Hematopoietic multipotent progenitor cell (in vitro differentiated cells): Measurements from ENCODE around the gene JAZF1. TPM values are rescaled to one million over a fixed set of nuclear protein-coding genes. Genes with fewer than 3 reads are reported as not detected.

ENCODE experiments used
- DNase-seq, 3 donors: peaks; one replicate each; pipeline ENCODE4 v3.0.0-alpha.2; 2011 to 2015; ENCODE audit warnings: low read depth in 2 of 3, low spot score in 2 of 3
- total RNA-seq: library from RNA; depleted of rRNA; stranded (reverse); fragments of >200 nt; gene quantifications from one replicate; pipeline ENCODE4 v1.2.3, GENCODE V29; 2012

Gene JAZF1
- total RNA-seq, 1 donor, result 0.54 TPM

DNA sequence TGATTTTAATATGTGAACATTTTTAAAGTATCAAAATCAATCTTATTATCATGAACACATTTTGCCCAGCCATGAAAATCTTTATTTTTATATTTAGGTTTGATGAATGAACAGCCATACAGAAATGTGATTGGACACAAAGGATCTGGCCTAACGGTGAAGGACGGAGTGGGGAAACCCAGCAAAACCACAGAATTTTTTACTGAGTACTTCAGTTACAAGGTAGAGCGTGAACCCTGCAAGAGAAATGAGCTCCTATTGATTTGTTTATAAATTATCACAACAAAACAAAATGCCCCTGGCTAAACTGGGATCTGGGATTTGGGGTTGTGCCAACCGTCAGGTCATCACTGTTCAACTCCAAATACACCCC, 118.8 kb downstream of the JAZF1 start:
- DNase-seq, result no peak

DNA sequence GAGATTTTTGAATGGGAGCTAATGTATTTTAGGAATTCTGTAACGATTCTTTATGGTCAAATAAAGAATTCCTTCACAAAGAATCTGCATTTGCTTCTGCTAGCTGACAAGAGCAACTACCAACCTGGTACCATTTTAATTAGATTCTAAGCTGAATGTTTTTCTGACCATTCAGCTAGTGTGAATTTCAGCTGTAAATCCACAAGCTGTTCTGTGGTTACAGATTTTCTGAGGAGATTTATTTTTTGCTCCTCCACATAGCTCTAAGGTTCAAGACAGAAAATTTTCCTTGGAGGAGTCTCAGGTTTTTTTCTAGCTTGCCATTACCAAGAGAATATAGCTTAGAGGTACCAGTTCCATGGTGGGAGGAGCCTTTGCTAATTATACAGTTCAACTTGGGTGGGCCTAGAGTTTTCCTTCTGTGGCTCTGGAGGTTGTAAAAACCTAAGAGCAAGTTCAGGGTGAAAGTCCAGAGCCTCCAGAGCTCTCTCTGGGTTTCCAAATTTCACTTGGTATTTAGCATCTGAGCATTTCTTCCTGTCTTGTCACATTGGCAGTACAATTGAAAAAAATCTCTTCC, 120.1 kb downstream of the JAZF1 start:
- no peak for DNase-seq

DNA sequence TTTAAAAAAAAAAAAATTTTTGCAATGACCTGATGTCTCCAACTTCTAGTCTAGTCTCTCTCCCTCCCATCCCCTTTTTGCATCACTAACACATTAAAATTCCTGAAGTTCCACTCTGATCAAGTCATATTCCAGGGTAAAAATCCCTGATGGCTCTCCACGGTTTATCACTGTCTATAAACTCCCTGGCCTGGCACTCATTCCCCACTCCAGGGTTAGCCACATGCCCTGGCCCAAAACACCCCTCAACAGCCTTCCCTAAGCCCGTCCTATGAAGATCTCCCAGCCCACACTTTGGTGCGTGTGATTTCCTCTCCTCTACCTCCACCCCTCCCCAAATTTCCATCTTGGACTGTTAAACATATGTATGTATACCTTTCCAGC, 125.4 kb downstream of the JAZF1 start:
- no peak for DNase-seq

DNA sequence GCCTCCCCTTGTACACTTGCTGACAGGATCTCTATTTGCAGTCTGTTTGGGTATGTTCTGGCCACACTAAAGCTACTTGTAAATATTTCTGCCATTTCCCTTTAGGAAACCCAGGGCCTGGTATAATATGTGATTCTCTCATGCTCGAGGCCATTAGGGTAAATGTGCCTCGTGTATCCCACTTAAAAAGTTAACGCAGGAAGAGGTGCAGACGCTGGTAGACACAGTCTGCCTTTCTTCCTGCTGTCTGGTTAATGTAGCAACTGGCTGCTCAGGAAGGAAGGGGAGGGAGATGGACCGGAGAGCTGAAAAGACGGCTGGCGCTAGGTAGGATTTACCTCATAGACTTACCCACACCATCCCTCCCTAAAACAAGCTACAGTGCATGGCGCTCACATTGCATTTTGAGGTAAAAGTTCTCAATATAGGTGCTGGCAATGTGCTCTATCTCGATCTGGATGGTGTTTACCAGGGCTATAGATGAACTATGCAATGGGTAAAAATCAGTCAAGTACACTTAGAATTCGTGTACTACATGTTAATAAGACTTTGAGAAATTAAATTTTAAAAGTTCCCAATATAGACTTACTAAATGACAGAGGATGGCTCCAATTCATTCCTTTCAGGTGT, 125.9 kb downstream of the JAZF1 start:
- DNase-seq, result no peak

DNA sequence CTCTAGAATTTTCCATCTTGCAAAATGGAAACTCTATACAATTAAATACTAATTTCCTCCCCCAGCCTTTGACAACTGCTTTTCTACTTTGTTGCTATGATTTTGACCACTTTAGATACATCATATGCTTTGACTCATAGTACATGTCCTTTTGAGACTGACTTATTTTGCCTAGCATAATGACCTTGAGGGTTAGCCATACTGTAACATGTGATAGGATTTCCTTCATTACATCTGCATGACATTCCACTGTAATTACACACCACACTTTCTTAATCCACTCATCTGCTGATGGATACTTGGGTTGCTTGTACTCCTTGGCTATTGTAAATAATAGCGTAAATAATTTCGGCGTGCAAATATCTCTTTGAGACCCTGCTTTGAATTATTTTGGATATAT, 127.7 kb downstream of the JAZF1 start:
- DNase-seq, result no peak

DNA sequence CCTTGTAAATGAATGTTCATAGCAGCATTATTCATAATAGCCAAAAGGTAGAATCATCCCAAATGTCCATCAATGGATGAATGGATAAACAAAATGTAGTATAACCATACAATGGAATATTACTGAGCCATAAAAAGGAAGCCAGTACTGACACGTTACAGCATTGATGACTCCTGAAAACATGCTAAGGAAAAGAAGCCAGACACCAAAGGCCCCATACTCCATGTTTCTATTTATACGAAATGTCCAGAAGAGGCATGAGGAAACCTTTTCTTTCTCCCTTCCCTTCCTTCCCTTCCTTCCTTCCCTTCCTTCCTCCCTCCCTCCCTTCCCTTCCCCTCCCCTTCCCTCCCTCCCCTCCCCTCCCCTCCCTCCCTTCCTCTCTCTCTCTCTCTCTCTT, 131.9 kb downstream of the JAZF1 start:
- DNase-seq, result no peak

DNA sequence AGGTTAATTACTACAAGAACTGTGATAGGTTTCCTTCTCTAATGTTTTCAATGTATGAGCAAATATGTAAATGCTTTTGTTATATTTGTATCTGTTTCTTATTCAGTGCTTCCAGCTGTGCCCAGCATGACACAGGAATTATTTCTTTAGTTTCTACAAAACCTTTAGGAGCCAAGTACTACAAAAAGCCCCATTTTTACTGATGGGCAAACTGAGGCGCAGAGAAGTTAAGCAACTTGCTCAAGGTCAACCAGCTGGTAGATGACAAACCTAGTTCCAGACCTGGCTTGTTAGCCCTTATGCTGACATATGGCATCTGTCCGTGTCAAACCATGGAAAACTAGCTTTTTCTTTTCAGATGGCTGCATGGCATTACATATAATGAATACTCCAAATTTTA, 134.6 kb downstream of the JAZF1 start:
- DNase-seq, result no peak

DNA sequence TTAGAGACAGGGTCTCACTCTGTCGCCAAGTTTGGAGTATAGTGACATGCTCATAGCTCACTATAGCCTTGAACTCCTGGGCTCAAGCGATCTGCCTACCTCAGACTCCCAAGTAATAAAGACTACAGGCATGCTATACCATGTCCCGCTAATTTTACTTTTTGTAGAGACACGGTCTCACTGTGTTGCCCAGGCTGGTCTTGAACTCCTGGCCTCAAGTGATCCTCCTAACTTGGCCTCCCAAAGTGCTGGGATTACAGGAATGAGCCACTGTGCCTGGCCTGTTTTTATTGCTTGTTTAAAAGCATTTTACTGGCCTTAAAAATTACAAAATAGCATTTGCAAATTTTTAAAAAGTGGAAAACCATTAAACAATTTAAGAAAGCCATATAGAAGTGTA, 135.0 kb downstream of the JAZF1 start:
- DNase-seq, result no peak

DNA sequence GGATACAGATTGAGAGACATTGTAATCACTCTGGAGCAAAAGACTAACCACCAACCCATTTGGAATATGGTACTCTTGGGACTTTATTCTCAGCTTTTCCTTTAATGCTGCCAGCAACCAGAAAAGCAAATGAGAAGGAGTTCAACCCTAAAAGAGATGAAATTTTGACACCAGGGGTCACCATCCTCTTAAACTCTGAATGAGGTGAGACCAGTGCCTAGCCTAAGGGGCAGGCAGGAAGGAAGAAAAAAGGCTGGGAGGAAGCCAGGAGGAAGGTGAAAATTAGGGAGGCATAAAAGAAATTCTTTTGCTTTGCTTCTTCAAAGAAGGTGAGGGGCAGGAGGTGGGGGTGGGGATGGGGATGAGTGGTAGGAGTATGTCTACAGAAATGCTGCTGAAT, 135.8 kb downstream of the JAZF1 start:
- DNase-seq, result no peak

DNA sequence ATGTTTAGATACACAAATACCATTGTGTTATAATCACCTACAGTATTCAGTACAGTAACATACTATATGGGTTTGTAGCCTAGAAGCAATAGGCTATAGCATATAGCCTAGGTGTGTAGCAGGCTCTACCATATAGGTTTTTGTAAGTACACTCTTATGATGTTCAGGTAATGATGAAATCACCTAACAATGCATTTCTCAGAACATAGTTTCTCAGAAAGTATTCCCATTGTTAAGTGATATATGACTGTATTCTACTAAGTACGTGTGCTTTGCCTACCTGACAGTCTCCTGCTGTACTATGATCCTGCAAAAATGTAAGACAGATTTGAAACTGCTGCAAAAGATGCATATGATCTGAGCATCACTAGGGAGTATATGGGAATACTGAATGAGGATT, 137.9 kb downstream of the JAZF1 start:
- DNase-seq, result no peak

DNA sequence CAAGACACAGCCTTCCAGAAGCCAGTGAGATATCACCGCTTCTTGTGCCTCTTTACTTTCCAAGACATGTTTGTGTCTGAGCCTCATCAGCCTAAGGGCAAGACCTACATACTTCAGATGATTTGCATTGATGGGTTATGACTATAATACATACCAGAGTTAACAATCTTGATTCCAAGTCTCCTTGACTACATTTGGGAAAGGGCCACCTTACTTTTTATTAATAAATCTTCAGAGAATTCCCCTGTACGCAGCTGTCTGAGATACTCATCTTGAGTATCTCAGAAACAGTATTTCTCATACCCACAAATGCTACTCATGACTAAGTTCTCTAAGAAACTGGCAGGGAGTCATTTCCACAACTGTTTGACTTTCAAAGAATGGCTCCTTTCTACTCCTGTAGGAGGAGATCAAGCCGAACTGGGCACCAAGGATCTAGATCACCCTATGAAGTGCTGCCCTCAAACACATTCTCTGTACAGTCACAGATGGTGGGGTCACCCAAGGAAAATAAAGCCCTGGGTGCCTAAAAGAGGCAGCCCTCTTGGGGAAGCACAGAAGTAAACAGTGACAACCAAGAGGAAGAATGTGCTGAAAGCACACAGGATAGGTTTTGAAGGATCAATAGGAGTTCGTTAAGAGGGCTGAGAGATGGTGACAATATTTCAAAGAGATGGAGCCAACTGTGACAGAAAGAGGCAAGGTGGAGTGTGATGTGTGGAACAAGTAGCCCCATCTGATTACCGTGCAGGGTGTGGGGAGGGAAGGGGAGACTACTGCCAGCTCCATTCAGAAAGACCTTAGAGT, 138.9 kb downstream of the JAZF1 start:
- DNase-seq, result no peak

DNA sequence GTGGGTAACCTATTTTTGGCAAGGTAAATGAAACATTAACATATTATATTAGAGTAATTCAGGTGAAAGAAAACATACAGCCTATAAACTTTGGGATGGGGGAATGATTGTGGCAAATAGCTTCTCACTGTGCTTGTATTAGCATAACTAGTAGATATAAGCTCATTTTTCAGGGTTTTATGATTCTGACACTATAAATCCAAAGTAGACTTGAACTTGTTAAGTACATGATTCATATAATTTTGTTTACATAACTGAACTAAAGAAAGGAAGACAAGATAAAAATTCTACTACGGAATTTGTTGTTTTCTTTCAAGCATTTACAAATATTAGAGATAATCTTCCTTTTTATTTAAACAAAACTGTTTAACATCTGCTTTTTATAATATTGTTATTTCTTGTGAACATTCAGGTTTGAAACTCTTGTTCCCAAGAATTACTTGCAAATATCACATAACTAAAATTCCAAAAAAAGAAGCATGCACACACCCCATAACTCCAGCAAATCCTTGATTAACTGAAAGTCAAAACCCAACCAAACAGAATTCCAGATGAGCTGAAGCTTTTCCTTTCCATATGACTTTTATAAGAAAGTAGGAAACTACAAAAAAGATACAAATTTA, 142.3 kb downstream of the JAZF1 start:
- no peak for DNase-seq

DNA sequence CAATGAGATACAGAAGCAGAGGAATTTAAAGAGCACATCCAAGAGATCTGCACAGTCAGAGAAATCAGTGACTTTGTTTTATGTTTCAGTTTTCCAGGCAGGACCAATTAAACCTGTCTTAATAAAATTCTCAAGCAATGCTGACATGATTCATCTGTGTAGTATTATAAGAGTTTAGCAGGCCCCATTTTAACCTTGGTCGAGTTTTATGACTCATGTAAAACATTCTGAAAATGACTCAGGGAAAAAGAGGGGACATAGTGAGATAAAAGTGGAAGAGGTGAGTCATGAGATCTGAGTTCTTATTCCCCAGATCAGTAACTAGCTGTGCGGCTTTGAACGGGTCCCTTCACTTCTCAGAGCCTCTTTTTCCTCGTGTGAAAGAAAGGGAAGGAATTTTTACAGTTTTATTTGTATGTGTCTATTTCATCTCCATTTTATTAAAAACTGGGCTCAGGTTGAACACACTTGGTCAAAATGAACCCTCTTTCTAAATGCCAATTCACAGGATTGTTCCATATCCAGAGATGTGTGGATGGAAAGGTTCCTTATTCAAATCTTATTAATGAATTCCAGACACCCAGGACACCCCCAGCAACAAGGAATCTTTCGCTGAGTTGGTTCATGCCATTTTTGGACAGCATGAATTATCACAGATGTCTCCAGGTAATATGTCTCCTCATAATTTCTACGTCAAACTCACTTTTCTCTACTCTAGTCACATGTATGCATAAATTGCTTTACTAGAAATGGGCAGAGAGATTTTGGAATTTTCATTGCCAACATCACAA, 143.2 kb downstream of the JAZF1 start:
- DNase-seq, result peak in 2 of 3 donors; percentile 33 to 67

DNA sequence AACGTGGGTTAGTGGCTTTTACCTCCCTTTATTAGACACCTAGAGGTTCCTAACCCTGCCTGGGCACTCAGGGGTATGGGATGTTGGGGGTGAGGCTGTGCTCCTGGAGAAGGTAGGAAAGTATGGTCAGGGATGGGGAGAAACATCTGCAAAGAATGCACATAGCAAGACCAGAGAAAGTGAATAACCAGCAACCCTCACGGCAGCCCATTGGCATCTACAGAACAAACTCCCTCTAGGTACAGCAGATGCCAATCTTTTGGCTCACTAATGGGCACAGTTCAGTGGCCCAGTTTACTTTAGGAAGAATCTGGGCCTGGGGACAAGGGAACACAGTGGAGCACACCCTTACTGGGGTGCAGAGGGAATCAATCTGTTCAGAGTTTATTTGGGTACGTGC, 143.9 kb downstream of the JAZF1 start:
- DNase-seq, result no peak

DNA sequence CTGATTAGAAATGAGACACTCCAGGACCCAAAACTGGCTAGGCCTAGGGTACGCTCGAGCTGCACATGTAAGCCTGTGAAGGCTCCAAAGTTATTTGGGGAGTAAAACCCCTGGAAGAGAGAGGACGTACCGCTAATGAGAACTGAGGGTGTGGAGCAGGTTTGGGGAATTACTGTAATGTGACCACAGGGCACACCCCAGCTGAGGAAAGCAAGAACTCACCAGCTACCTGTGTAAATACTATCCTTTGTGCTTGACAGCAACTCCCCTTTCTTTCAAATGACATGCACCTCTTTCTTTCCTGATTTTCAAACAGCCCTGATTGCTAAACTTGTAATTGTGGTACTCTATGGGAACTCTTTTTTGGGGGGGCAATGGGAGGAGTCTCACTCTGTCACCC, 147.2 kb downstream of the JAZF1 start:
- no peak for DNase-seq

DNA sequence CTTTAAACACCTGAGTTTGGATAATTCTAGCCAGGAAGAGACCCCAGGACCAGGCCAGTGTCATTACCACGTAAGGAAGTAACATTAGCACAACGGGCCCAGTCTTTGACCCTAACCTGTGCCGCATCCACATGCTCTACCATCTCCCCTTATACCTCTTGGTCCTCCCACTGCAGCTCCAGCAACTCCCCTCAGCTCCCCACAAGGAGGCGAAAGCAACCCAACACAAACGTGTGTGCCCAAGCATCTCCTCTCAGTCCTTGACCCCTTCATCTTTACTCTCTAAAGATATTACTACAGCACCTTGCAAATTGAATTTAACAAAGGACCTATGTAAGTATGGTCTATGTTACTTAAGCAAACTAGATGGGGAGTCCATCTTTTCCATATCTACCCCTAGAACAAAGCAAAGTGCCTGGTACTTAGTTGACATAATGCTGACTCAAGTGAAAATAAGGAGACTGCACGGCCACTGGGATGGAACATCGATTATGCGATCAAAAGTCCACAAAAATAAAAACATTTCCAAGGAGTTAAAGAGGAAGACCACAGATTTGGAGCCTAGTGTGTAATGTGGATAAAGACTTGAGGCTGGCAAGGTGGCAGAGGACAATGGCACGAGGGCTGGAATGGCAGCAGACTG, 147.7 kb downstream of the JAZF1 start:
- DNase-seq, result no peak

DNA sequence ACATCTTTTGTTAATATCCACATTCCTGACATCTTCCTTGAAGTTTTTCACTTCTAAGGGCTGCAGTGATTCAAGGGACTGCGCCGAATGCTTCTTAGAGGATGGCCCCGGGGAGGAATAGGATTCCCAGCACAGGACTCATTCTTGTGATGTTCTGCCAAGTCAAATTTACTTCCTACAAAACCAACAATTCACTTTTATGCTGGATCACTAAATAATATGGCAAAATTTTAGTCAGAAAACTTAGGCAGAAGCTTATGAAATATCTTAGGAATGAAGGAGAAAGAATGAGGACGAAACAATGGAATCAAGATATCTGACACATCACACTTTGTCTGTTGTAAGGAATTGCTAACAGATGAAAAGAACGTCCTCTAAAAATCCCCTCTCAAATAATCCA, 151.5 kb downstream of the JAZF1 start:
- no peak for DNase-seq

DNA sequence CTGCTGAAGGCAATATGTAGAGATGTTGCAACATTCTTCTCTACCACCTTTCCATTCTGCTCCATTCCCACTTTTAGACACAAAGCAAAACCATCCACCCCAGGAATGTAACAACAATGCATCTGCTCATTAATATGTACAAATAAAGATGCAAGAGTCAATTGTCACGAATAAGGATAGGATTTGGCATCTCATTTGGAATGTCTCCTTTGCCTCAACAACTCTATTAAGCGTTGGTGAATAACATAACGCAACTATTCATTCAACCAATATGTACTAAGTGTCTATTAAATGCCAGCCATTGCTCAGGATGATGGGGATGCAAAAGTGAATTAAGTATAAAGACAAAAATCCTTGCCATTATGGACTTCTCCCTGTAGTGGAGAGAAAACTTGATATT, 152.1 kb downstream of the JAZF1 start:
- DNase-seq, result no peak

DNA sequence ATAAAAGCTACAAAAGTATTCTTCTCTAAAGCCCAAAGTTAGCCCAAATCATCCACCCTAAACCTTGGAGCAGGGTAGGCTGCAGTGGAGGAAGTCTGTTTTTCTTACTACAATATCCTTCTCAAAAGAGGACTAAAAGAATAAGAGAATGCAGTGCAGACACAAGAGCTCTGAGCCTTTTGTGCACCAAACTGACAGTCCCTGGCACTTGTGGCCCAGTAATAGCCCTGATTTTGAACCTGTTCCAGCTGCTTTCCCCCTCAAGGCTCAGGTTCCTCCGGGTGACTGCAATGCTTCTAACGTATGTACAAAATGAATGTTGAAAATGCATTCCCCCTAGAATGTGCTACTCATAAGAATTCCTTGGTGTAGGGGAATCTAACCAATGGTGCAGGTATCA, 154.4 kb downstream of the JAZF1 start:
- DNase-seq, result no peak

DNA sequence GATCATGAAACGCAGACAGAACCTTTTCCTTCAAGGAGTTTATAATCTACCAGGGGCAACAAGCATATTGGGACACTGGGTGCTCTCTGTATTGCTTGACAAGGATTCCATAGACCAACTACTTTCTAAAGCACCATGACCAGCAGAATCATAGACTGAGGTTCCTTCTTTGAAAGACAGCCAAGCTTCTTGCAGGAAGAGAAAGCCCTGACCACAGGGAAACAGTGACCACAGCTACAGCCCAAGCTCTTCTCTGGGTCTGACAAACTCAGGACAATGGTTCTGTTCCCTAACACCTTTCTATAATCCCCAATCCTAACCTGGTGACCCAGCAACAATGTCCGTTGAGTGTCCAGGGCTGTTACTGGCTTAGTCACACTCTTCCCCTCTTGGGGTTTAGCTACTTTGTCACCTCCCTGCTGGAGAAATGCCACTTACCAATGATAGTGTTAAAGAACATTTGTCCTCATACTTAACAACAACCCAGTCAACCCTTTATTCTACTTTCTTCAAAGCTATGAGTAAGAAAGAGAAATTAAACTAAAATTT, 155.7 kb downstream of the JAZF1 start:
- DNase-seq, result no peak
